HepG2 (cell line): ENCODE results near the gene CCDC91. TPM values are rescaled to one million over a fixed set of nuclear protein-coding genes. Genes with fewer than 3 reads are reported as not detected.

ENCODE experiments used
- ATAC-seq: fragments of 200-7000 bp; cut with Tn5 transposase; 3 replicates; pipeline ENCODE4 v1.9.1; 2020; ENCODE audit warnings: mild to moderate bottlenecking, moderate library complexity
- BruUV-seq: library from RNA; stranded (reverse); fragments of 400-500 nt; replicated peaks from 2 replicates; lab custom pipeline; 2021; lab: Mats Ljungman, UMichigan
- CTCF ChIA-PET: fragments of 300-600 bp; formaldehyde crosslinking; extraction: SDS; loops from one replicate; lab custom pipeline; 2021; ENCODE audit warnings: low total read pairs, inconsistent platforms, low intra/inter-chr PET ratio; lab: Yijun Ruan, JAX
- POLR2A ChIA-PET: fragments of 350-600 bp; sonication (Branson Sonifier 250); formaldehyde crosslinking; loops from one replicate; lab custom pipeline; 2020; ENCODE audit warnings: antibody characterized with exemption, inconsistent platforms; lab: Yijun Ruan, JAX
- DNase-seq: peaks from one replicate; pipeline ENCODE4 v3.0.0-alpha.2; 2015; ENCODE audit warnings: low spot score
- FAIRE-seq: peaks from 3 replicates; lab custom pipeline; 2011; peaks lifted over from hg19 to GRCh38; lab: Jason Lieb, UNC
- H2AFZ ChIP-seq: one replicate; pipeline ENCODE4 v1.6.1; 2011; ENCODE audit warnings: low read length, inconsistent platforms
- H3K27ac ChIP-seq: fragments of 300-600 bp; 3 replicates; pipeline ENCODE4 v1.8.0; 2011; ENCODE audit warnings: mixed run types, mild to moderate bottlenecking, mixed read lengths, low read length, inconsistent platforms; ENCODE audit not compliant: insufficient read depth; ENCODE audit errors: extremely low read length
- H3K27me3 ChIP-seq, 2 experiments: fragments of 200-600 bp in 1 of 2; 2 replicates in 1 of 2; 3 replicates in 1 of 2; pipeline versions ENCODE4 v1.6.0 to v1.8.0; 2011; ENCODE audit warnings: low read length in 2 of 2, mild to moderate bottlenecking in 2 of 2, moderate library complexity in 2 of 2, inconsistent platforms in 1 of 2; ENCODE audit not compliant: insufficient read depth in 2 of 2, control insufficient read depth in 1 of 2
- H3K36me3 ChIP-seq, 2 experiments: fragments of 200-600 bp in 1 of 2; replicated peaks in 1 of 2; 2 replicates in 1 of 2; 3 replicates in 1 of 2; pipeline versions ENCODE4 v1.5.1 to v1.8.0; 2011; ENCODE audit warnings: low read length in 2 of 2, inconsistent platforms in 1 of 2; ENCODE audit not compliant: insufficient read depth in 2 of 2, control insufficient read depth in 1 of 2
- H3K4me1 ChIP-seq: 2 replicates; pipeline ENCODE4 v1.5.1; 2012; ENCODE audit warnings: low read length, inconsistent platforms; ENCODE audit not compliant: insufficient read depth
- H3K4me2 ChIP-seq: 2 replicates; pipeline ENCODE4 v1.6.0; 2011; ENCODE audit warnings: low read depth, low read length, inconsistent platforms
- H3K4me3 ChIP-seq, 3 experiments: fragments of 200-600 bp in 1 of 3; sonication (generic), shearing (Covaris generic) in 1 of 3; replicated peaks in 1 of 3; 2 replicates each; pipeline ENCODE4 v1.5.1; 2011 to 2016; ENCODE audit warnings: low read length in 3 of 3, inconsistent platforms in 2 of 3, low read depth in 2 of 3, mild to moderate bottlenecking in 2 of 3, control low read depth in 1 of 3, mixed read lengths in 1 of 3; ENCODE audit not compliant: insufficient read depth in 1 of 3
- H3K79me2 ChIP-seq: one replicate; pipeline ENCODE4 v1.6.1; 2011; ENCODE audit warnings: low read length, inconsistent platforms; ENCODE audit not compliant: insufficient read depth
- H3K9ac ChIP-seq: 2 replicates; pipeline ENCODE4 v1.6.0; 2011; ENCODE audit warnings: mild to moderate bottlenecking, low read depth, low read length, inconsistent platforms; ENCODE audit not compliant: insufficient read depth
- H3K9me3 ChIP-seq: 2 replicates; pipeline ENCODE4 v1.5.1; 2012; ENCODE audit warnings: mild to moderate bottlenecking, low read length
- H4K20me1 ChIP-seq: 2 replicates; pipeline ENCODE4 v1.6.0; 2011; ENCODE audit warnings: inconsistent platforms, mild to moderate bottlenecking, low read length, moderate library complexity; ENCODE audit not compliant: insufficient read depth
- AKNA ChIP-seq: sonication (generic); formaldehyde crosslinking; IDR thresholded peaks from 2 replicates; pipeline ENCODE4 v1.4.0; 2020; ENCODE audit warnings: missing genetic modification reagents, borderline replicate concordance
- ARNT2 ChIP-seq: sonication (generic); formaldehyde crosslinking; IDR thresholded peaks from 2 replicates; pipeline ENCODE4 v1.8.0; 2022; ENCODE audit warnings: mild to moderate bottlenecking, low read depth, missing genetic modification reagents, moderate library complexity
- DR1 ChIP-seq: sonication (generic); formaldehyde crosslinking; IDR thresholded peaks from 2 replicates; pipeline ENCODE4 v1.8.0; 2021; ENCODE audit warnings: mild to moderate bottlenecking, missing genetic modification reagents, inconsistent platforms
- JUNB ChIP-seq: sonication (generic); formaldehyde crosslinking; IDR thresholded peaks from 2 replicates; pipeline ENCODE4 v1.8.0; 2022; ENCODE audit warnings: missing genetic modification reagents, mild to moderate bottlenecking, borderline replicate concordance
- MIXL1 ChIP-seq: IDR thresholded peaks from 2 replicates; pipeline ENCODE4 v1.6.1; 2016
- NR2F2 ChIP-seq: IDR thresholded peaks from 2 replicates; pipeline ENCODE4 v1.6.1; 2012; ENCODE audit warnings: low read depth, inconsistent platforms, borderline replicate concordance
- NR3C1 ChIP-seq: sonication (generic); formaldehyde crosslinking; IDR thresholded peaks from 2 replicates; pipeline ENCODE4 v1.4.0; 2020; ENCODE audit warnings: missing genetic modification reagents
- PAF1 ChIP-seq: IDR thresholded peaks from 2 replicates; pipeline ENCODE4 v1.6.1; 2016; ENCODE audit warnings: missing genetic modification reagents, missing compliant biosample characterization
- RFXANK ChIP-seq: IDR thresholded peaks from 2 replicates; pipeline ENCODE4 v1.6.1; 2016
- SALL2 ChIP-seq: sonication (generic); formaldehyde crosslinking; IDR thresholded peaks from 2 replicates; pipeline ENCODE4 v1.8.1; 2023; ENCODE audit warnings: mild to moderate bottlenecking, missing genetic modification reagents, inconsistent platforms
- SNAPC4 ChIP-seq: sonication (generic); formaldehyde crosslinking; IDR thresholded peaks from 2 replicates; pipeline ENCODE4 v1.4.0; 2020; ENCODE audit warnings: mild to moderate bottlenecking, missing genetic modification reagents
- TOPORS ChIP-seq: sonication (generic); formaldehyde crosslinking; IDR thresholded peaks from 2 replicates; pipeline ENCODE4 v1.8.0; 2023; ENCODE audit warnings: mild to moderate bottlenecking, missing genetic modification reagents
- YEATS4 ChIP-seq: sonication (generic); formaldehyde crosslinking; IDR thresholded peaks from 2 replicates; pipeline ENCODE4 v1.4.0; 2020; ENCODE audit warnings: missing genetic modification reagents, borderline replicate concordance
- ZNF256 ChIP-seq: sonication (generic); formaldehyde crosslinking; conservative IDR thresholded peaks from 2 replicates; pipeline ENCODE4 v1.4.0; 2020; ENCODE audit warnings: missing genetic modification reagents
- ZNF589 ChIP-seq: sonication (generic); formaldehyde crosslinking; conservative IDR thresholded peaks from 2 replicates; pipeline ENCODE4 v1.8.0; 2022; ENCODE audit warnings: mild to moderate bottlenecking, moderate library complexity, missing genetic modification reagents
- ZNF777 ChIP-seq: sonication (generic); formaldehyde crosslinking; IDR thresholded peaks from 2 replicates; pipeline ENCODE4 v1.4.0; 2020; ENCODE audit warnings: missing genetic modification reagents
- ZNF790 ChIP-seq: sonication (generic); formaldehyde crosslinking; IDR thresholded peaks from 2 replicates; pipeline ENCODE4 v1.8.0; 2022; ENCODE audit warnings: missing genetic modification reagents, mild to moderate bottlenecking, borderline replicate concordance
- ZNF839 ChIP-seq: sonication (generic); formaldehyde crosslinking; IDR thresholded peaks from 2 replicates; pipeline ENCODE4 v1.4.0; 2020; ENCODE audit warnings: missing genetic modification reagents, mild to moderate bottlenecking, borderline replicate concordance
- in situ Hi-C: cut with HindIII; loops from 2 replicates; pipeline ENCODE4 v1.10.0; 2017; ENCODE audit warnings: low pct_unique_long_range_greater_than_20kb; ENCODE audit not compliant: extremely low pct_ligation_motif_present
- intact Hi-C: fragments of 100-400 bp; cut with micrococcal nuclease; formaldehyde crosslinking; loops from one replicate; pipeline ENCODE4 v1.10.0; 2022; ENCODE audit not compliant: unreplicated experiment
- polyA plus RNA-seq, 8 experiments: library from polyadenylated mRNA; depleted of rRNA in 3 of 8; stranded (reverse) in 7 of 8; unstranded in 1 of 8; fragments of >200 nt; fragmentation: Illumina TruSeq in 4 of 8; extraction: Trizol in 4 of 8; gene quantifications; 2 replicates each; pipeline versions ENCODE4 v1.2.1 to v1.2.3, GENCODE V29; 2011 to 2016; ENCODE audit warnings: low read depth in 4 of 8, missing spikeins in 1 of 8, mixed read lengths in 1 of 8; ENCODE audit not compliant: insufficient read depth in 1 of 8
- total RNA-seq, 5 experiments: library from RNA; depleted of rRNA; stranded (reverse); fragments of >200 nt; fragmentation: Illumina TruSeq; extraction: Trizol; gene quantifications; 2 replicates each; pipeline ENCODE4 v1.2.3, GENCODE V29; 2016; ENCODE audit warnings: low read depth in 1 of 5

CCDC91 gene
- total and polyA plus RNA-seq, 2 of the 13 experiments (the other 11 are each of a cell fraction or from before 2014, with no cell fraction given): 9.8 to 15.8 TPM

- H4K20me1 ChIP-seq: no peaks in the 10 kb centered on the region
- H3K4me3 ChIP-seq: no peak overlapping the region
- no peak overlapping the region for H3K9ac ChIP-seq
- H3K27ac ChIP-seq: no peak overlapping the region
- H3K79me2 ChIP-seq: no peaks in the 10 kb centered on the region
- ATAC-seq (no peak), FAIRE-seq (no peak), DNase-seq (no peak)
- no peaks in the 10 kb centered on the region for H3K27me3 ChIP-seq
- intact Hi-C loops (no loop called here), in situ Hi-C loops (no loop called here)
- BruUV-seq: no TSS peak
- H3K36me3 ChIP-seq: no peaks in the 10 kb centered on the region; a peak in 1 of 5 replicates
- H3K4me2 ChIP-seq: no peak overlapping the region
- CTCF ChIA-PET: no interaction called here
- H3K4me1 ChIP-seq: no peaks in the 10 kb centered on the region
- POLR2A ChIA-PET: no interaction called here
- no peak overlapping the region for H2AFZ ChIP-seq
- H3K9me3 ChIP-seq: peaks cover 27% of the 10 kb centered on the region
- TF ChIP-seq ZNF839 (no peak), NR3C1 (CRISPR knock-in tag) (no peak), ZNF256 (CRISPR knock-in tag) (no peak), YEATS4 (CRISPR knock-in tag) (no peak), SALL2 (CRISPR knock-in tag) (no peak), NR2F2 (no peak), AKNA (CRISPR knock-in tag) (no peak), MIXL1 (CRISPR knock-in tag) (no peak), RFXANK (CRISPR knock-in tag) (no peak), JUNB (CRISPR knock-in tag) (no peak), TOPORS (CRISPR knock-in tag) (no peak), ZNF790 (CRISPR knock-in tag) (no peak), DR1 (CRISPR knock-in tag) (no peak), ZNF589 (CRISPR knock-in tag) (no peak), SNAPC4 (no peak), PAF1 (CRISPR knock-in tag) (no peak), ZNF777 (CRISPR knock-in tag) (no peak), ARNT2 (CRISPR knock-in tag) (no peak)
Measured at GRCh38 chr12:28374556-28374955, 184.3 kb downstream of the CCDC91 start.
